Measurements from ENCODE around the gene PDCD6IP.

DNA sequence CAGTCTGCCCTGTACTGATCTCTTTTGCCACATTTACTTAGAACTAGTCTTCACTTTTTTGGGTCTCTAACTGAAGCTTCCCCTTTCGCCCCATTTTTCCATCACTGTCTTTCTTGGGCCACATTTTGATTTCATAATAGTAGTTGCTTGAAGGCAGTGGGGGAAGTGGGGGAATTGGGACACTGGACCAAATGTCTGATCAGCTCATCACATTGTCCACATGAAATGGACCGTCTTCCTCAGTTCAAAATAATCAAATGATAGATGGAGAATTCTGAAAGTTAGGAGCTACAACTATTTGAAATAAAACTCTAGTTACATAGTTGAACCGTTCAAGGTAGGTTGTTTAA lies 747 bp downstream of the PDCD6IP start:
- TF ChIP-seq, protein P1, sequence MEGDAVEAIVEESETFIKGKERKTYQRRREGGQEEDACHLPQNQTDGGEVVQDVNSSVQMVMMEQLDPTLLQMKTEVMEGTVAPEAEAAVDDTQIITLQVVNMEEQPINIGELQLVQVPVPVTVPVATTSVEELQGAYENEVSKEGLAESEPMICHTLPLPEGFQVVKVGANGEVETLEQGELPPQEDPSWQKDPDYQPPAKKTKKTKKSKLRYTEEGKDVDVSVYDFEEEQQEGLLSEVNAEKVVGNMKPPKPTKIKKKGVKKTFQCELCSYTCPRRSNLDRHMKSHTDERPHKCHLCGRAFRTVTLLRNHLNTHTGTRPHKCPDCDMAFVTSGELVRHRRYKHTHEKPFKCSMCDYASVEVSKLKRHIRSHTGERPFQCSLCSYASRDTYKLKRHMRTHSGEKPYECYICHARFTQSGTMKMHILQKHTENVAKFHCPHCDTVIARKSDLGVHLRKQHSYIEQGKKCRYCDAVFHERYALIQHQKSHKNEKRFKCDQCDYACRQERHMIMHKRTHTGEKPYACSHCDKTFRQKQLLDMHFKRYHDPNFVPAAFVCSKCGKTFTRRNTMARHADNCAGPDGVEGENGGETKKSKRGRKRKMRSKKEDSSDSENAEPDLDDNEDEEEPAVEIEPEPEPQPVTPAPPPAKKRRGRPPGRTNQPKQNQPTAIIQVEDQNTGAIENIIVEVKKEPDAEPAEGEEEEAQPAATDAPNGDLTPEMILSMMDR (IDR thresholded peaks at IDR 0.05): no peak
- TF ChIP-seq POLR2A (IDR thresholded peaks at IDR 0.05): no peak

All from adrenal gland (tissue), 5 donors.